NCI-H82 (cell line): ENCODE results near the gene AOAH.
"Not testable (repeated sequence)": the region's sequence is repeated elsewhere in the genome, so short reads cannot be mapped to it uniquely, and the experiment has no call there.

Experiments used
- DNase-seq: peaks from one replicate; lab custom pipeline; 2025; lab: John Stamatoyannopoulos, UW

Gene AOAH

GRCh38 chr7:36736090-36736898 is 12.0 kb upstream of the AOAH start:
- no peak for DNase-seq

DNA sequence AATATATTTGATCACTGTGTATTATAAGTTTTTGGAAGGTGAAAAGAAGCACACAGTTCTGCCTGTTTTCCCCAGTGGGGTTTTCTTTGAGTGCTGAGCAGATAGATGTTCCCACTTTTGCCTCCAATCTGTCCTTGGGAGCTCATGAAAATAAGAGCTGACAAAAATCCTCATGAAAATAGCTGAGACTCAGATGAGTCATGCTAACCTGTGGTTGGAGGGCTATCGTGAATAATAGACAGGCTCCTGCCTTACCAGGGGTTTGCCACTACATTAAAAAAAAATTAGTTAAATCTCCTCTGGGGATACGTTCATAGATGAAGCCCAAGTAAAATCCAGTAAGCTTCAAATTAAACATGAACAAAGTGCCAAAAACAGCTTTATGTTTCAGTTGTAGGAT is 10.9 kb upstream of the AOAH start:
- no peak for DNase-seq

DNA sequence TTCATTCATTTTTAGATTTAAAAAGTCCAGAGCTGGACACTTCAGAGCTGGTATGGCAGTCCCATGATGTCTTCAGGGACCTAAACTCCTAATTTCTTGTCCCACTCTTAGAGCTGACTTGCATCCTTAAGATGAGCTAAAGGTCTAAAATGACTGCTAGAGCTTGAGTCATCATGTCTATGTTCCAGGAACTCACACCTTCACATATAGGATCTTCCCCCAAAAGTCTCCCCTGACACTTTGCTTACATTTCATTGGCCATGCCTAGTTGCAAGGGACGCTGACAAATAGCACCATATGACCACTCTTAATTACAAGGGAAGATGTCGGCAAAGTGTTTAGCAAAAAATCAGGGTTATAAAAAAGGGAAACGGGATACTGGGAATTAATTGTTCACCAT is 10.4 kb upstream of the AOAH start:
- no peak for DNase-seq

GRCh38 chr7:36733411-36733810 is 9.1 kb upstream of the AOAH start:
- DNase-seq, result no peak

GRCh38 chr7:36732806-36733205 is 8.5 kb upstream of the AOAH start:
- no peak for DNase-seq

DNA sequence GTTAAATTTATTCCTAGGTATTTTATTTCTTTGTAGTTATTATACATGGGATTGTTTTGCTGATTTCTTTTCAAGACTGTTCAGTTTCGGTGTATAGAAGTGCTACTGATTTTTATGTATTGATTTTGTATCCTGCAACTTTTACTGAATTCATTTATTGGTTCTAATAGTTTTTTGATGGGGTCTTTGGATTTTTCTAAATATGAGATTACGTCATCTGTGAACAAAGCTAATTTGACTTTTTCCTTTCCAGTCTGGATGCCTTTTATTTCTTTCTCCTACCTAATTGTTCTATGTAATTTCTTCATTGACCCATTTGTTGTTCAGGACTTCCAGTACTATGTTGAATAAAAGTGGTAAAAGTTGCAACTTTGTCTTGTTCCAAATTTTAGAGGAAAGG is 5.8 kb upstream of the AOAH start:
- DNase-seq, result no peak

- peak; percentile 21 for DNase-seq
Measured at GRCh38 chr7:36728143-36728542, 3.8 kb upstream of the AOAH start.

- no peak for DNase-seq
Measured at GRCh38 chr7:36726806-36727503, 2.7 kb upstream of the AOAH start.

- no peak for DNase-seq
Measured at GRCh38 chr7:36726311-36726710, 2.0 kb upstream of the AOAH start.

GRCh38 chr7:36724996-36725395 is 702 bp upstream of the AOAH start:
- DNase-seq, result no peak

GRCh38 chr7:36723291-36723690 is 1.0 kb downstream of the AOAH start:
- DNase-seq, result no peak

GRCh38 chr7:36719083-36719632 is 5.1 kb downstream of the AOAH start:
- no peak for DNase-seq

DNA sequence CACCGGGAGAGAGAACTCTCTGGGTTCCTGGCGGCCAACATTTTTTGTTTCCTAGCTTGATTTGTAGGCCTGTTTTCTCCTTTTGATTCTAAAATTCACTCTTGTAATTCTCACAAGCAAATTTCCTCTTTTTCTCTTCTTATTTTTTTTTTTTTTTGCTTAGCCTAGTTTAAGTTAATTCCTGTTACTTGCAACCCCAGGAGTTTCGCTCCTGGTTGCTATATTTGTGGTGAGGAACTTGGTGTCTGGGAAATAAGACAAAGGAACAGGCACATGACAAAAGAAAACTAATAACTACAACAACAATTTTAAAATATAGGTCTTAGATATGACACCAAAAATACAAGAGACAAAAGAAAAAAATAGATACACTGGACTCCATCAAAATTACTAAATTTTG is 6.7 kb downstream of the AOAH start:
- no peak for DNase-seq

DNA sequence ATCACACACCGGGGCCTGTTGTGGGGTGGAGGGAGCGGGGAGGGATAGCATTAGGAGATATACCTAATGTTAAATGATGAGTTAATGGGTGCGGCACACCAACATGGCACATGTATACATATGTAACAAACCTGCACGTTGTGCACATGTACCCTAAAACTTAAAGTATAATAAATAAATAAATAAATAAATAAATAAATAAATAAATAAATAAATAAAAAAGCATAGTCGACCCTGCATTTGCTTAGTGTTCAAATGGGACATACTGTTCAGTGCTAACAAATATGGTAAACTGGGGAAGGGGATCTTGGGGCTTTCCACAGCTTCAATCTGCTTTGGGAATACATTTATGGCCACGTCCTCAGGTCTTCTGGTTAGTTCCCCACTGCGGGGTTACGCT is 7.5 kb downstream of the AOAH start:
- not testable (repeated sequence) for DNase-seq

DNA sequence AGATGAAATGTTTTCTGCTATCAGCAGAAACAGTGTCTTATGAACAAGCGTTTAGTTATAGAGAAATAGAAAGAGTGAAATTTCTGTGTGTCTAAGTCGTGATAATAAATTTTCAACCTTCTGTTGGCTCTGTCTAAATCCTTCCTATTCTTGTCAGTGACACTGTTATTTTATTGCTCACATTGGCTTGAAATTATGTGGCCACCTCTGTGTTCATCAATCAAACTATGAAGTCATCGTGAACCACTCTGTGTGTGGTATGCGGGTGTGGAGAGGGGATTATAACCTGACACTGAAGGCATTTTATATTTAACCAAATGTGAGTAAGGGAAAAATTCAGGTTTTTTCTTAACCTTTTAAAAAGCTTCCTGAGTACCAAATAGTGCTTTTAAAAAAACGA is 12.3 kb downstream of the AOAH start:
- DNase-seq, result no peak

DNA sequence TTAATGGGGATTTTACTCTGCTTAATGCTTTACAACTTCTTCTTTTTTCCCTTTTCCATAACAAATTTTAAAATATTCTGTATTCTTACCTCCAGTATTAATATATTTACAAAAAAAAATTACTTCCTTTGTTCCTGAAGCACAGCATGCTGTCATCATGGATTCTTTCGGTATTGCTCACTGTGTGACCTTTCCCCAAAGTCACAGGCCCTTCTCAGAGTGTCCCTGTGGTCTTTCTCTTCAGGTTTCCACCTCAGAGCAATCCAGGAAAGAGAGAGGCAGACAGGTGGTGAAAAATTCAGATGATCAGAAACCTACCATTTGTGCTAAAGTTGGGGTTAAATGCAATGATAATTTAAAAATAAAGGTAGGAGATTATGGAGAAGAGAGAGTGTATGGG is 13.0 kb downstream of the AOAH start:
- no peak for DNase-seq

GRCh38 chr7:36710186-36710791 is 14.0 kb downstream of the AOAH start:
- DNase-seq, result no peak

DNA sequence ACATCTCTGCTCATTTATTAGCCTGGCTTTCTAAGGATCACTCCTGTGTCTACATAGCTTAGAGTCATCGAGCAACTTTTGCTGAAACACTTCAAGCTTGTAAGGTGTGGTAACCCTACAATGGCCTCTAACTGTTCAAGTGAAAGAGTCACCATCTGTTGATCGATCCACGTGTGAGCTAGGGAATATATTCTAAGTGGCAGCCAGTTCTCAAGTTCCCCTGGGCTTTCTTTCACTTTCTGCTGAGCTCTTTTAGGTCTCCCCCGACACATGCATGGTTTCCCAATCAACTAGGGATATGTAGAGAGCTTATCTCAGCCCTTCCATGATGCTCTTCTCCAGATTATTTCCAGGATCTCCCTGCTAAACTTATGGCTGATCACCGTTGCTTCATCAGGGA is 15.5 kb downstream of the AOAH start:
- DNase-seq, result peak; percentile 43

DNA sequence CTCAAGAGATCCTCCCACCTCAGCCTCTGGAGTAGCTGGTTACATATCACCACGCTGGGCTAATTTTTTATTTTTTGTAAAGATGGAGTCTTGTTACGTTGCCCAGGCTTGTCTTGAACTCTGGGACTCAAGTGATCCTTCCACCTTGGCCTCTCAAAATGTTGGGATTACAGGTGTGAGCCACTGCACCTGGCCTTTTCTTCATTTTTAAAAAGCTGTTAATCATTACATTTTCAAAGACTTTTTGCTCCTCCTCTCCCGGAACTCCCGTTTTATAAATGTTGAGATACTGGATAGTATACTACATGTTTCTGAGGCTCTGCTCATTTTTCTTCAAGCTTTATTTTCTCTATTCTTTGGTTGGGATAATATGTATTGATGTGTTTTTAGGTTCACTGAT is 16.4 kb downstream of the AOAH start:
- no peak for DNase-seq

- no peak for DNase-seq
Measured at GRCh38 chr7:36707465-36707864, 16.8 kb downstream of the AOAH start.

- not testable (repeated sequence) for DNase-seq
Measured at GRCh38 chr7:36703860-36704259, 20.4 kb downstream of the AOAH start.

DNA sequence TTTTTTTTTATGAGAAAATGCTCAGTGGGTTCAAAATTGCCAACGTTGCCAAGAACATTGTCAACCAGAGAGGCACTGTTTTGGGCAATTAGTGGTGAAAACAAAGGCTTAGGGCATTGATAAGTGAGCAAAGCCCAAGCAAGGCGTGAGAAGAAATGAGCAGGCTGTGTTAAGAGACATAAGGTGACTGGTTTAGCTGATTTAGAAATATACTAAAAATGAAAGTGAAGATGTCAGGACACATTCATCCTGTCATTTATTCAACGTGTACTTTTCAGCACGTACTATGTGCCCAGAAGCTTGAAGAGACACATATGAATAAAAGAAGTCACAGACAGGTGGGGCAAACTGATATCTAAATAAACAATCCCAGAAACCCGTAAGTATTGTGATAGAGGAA is 31.8 kb downstream of the AOAH start:
- no peak for DNase-seq

- DNase-seq, result no peak
Measured at GRCh38 chr7:36691983-36692382, 32.3 kb downstream of the AOAH start.
